HepG2 (cell line): ENCODE results near the gene STAT4. TPM values are rescaled to one million over a fixed set of nuclear protein-coding genes. Genes with fewer than 3 reads are reported as not detected.

Experiments
- ATAC-seq: fragments of 200-7000 bp; cut with Tn5 transposase; 3 replicates; pipeline ENCODE4 v1.9.1; 2020; ENCODE audit warnings: mild to moderate bottlenecking, moderate library complexity
- BruUV-seq: library from RNA; stranded (reverse); fragments of 400-500 nt; replicated peaks from 2 replicates; lab custom pipeline; 2021; lab: Mats Ljungman, UMichigan
- CTCF ChIA-PET: fragments of 300-600 bp; formaldehyde crosslinking; extraction: SDS; loops from one replicate; lab custom pipeline; 2021; ENCODE audit warnings: low total read pairs, inconsistent platforms, low intra/inter-chr PET ratio; lab: Yijun Ruan, JAX
- POLR2A ChIA-PET: fragments of 350-600 bp; sonication (Branson Sonifier 250); formaldehyde crosslinking; loops from one replicate; lab custom pipeline; 2020; ENCODE audit warnings: antibody characterized with exemption, inconsistent platforms; lab: Yijun Ruan, JAX
- DNase-seq: peaks from one replicate; pipeline ENCODE4 v3.0.0-alpha.2; 2015; ENCODE audit warnings: low spot score
- FAIRE-seq: peaks from 3 replicates; lab custom pipeline; 2011; peaks lifted over from hg19 to GRCh38; lab: Jason Lieb, UNC
- H2AFZ ChIP-seq: one replicate; pipeline ENCODE4 v1.6.1; 2011; ENCODE audit warnings: low read length, inconsistent platforms
- H3K27ac ChIP-seq: fragments of 300-600 bp; 3 replicates; pipeline ENCODE4 v1.8.0; 2011; ENCODE audit warnings: mixed run types, mild to moderate bottlenecking, mixed read lengths, low read length, inconsistent platforms; ENCODE audit not compliant: insufficient read depth; ENCODE audit errors: extremely low read length
- H3K27me3 ChIP-seq, 2 experiments: fragments of 200-600 bp in 1 of 2; 2 replicates in 1 of 2; 3 replicates in 1 of 2; pipeline versions ENCODE4 v1.6.0 to v1.8.0; 2011; ENCODE audit warnings: low read length in 2 of 2, mild to moderate bottlenecking in 2 of 2, moderate library complexity in 2 of 2, inconsistent platforms in 1 of 2; ENCODE audit not compliant: insufficient read depth in 2 of 2, control insufficient read depth in 1 of 2
- H3K36me3 ChIP-seq, 2 experiments: fragments of 200-600 bp in 1 of 2; replicated peaks in 1 of 2; 2 replicates in 1 of 2; 3 replicates in 1 of 2; pipeline versions ENCODE4 v1.5.1 to v1.8.0; 2011; ENCODE audit warnings: low read length in 2 of 2, inconsistent platforms in 1 of 2; ENCODE audit not compliant: insufficient read depth in 2 of 2, control insufficient read depth in 1 of 2
- H3K4me1 ChIP-seq: 2 replicates; pipeline ENCODE4 v1.5.1; 2012; ENCODE audit warnings: low read length, inconsistent platforms; ENCODE audit not compliant: insufficient read depth
- H3K4me2 ChIP-seq: 2 replicates; pipeline ENCODE4 v1.6.0; 2011; ENCODE audit warnings: low read depth, low read length, inconsistent platforms
- H3K4me3 ChIP-seq, 3 experiments: fragments of 200-600 bp in 1 of 3; sonication (generic), shearing (Covaris generic) in 1 of 3; replicated peaks in 1 of 3; 2 replicates each; pipeline ENCODE4 v1.5.1; 2011 to 2016; ENCODE audit warnings: low read length in 3 of 3, inconsistent platforms in 2 of 3, low read depth in 2 of 3, mild to moderate bottlenecking in 2 of 3, control low read depth in 1 of 3, mixed read lengths in 1 of 3; ENCODE audit not compliant: insufficient read depth in 1 of 3
- H3K79me2 ChIP-seq: one replicate; pipeline ENCODE4 v1.6.1; 2011; ENCODE audit warnings: low read length, inconsistent platforms; ENCODE audit not compliant: insufficient read depth
- H3K9ac ChIP-seq: 2 replicates; pipeline ENCODE4 v1.6.0; 2011; ENCODE audit warnings: mild to moderate bottlenecking, low read depth, low read length, inconsistent platforms; ENCODE audit not compliant: insufficient read depth
- H3K9me3 ChIP-seq: 2 replicates; pipeline ENCODE4 v1.5.1; 2012; ENCODE audit warnings: mild to moderate bottlenecking, low read length
- H4K20me1 ChIP-seq: 2 replicates; pipeline ENCODE4 v1.6.0; 2011; ENCODE audit warnings: inconsistent platforms, mild to moderate bottlenecking, low read length, moderate library complexity; ENCODE audit not compliant: insufficient read depth
- FOXA1 ChIP-seq, 2 experiments: fragments of 450-650 bp in 1 of 2; sonication (generic) in 1 of 2; formaldehyde crosslinking in 1 of 2; IDR thresholded peaks; 2 replicates each; pipeline versions ENCODE4 v1.4.0 to v1.6.1; 2016 to 2020; ENCODE audit warnings: missing genetic modification reagents in 1 of 2
- FOXO1 ChIP-seq: sonication (generic); formaldehyde crosslinking; IDR thresholded peaks from 2 replicates; pipeline ENCODE4 v1.4.0; 2020; ENCODE audit warnings: missing genetic modification reagents
- PPARG ChIP-seq: conservative IDR thresholded peaks from 2 replicates; pipeline ENCODE4 v1.6.1; 2016; ENCODE audit warnings: missing biosample characterization, missing genetic modification reagents
- REXO4 ChIP-seq: sonication (generic); formaldehyde crosslinking; IDR thresholded peaks from 2 replicates; pipeline ENCODE4 v1.8.0; 2022; ENCODE audit warnings: missing genetic modification reagents, mild to moderate bottlenecking, borderline replicate concordance
- SIX1 ChIP-seq: sonication (generic); formaldehyde crosslinking; IDR thresholded peaks from 2 replicates; pipeline ENCODE4 v1.4.0; 2020; ENCODE audit warnings: missing genetic modification reagents, borderline replicate concordance
- SIX4 ChIP-seq: sonication (generic); formaldehyde crosslinking; IDR thresholded peaks from 2 replicates; pipeline ENCODE4 v1.4.0; 2020; ENCODE audit warnings: missing genetic modification reagents
- SOX13 ChIP-seq, 3 experiments: fragments of 450-650 bp in 1 of 3; sonication (generic) in 1 of 3; formaldehyde crosslinking in 1 of 3; IDR thresholded peaks in 2 of 3; conservative IDR thresholded peaks in 1 of 3; 2 replicates each; pipeline versions ENCODE4 v1.5.0 to v1.6.1; 2016 to 2020; ENCODE audit warnings: antibody characterized with exemption in 1 of 3, mild to moderate bottlenecking in 1 of 3, missing compliant biosample characterization in 1 of 3, missing genetic modification reagents in 1 of 3, moderate library complexity in 1 of 3
- SOX5 ChIP-seq: IDR thresholded peaks from 2 replicates; pipeline ENCODE4 v1.6.1; 2016; ENCODE audit warnings: borderline replicate concordance
- SOX6 ChIP-seq, 2 experiments: fragments of 450-650 bp in 1 of 2; sonication (generic) in 1 of 2; formaldehyde crosslinking in 1 of 2; IDR thresholded peaks; 2 replicates each; pipeline versions ENCODE4 v1.4.0 to v1.6.1; 2017 to 2020; ENCODE audit warnings: antibody characterized with exemption in 1 of 2, mild to moderate bottlenecking in 1 of 2, missing genetic modification reagents in 1 of 2
- WGBS: methylation state at CpG from one replicate; pipeline ENCODE4 v1.1.6; 2017; ENCODE audit warnings: low lambda C conversion rate; 5-methylcytosine and 5-hydroxymethylcytosine counted together
- in situ Hi-C: cut with HindIII; loops from 2 replicates; pipeline ENCODE4 v1.10.0; 2017; ENCODE audit warnings: low pct_unique_long_range_greater_than_20kb; ENCODE audit not compliant: extremely low pct_ligation_motif_present
- intact Hi-C: fragments of 100-400 bp; cut with micrococcal nuclease; formaldehyde crosslinking; loops from one replicate; pipeline ENCODE4 v1.10.0; 2022; ENCODE audit not compliant: unreplicated experiment
- polyA plus RNA-seq, 8 experiments: library from polyadenylated mRNA; depleted of rRNA in 3 of 8; stranded (reverse) in 7 of 8; unstranded in 1 of 8; fragments of >200 nt; fragmentation: Illumina TruSeq in 4 of 8; extraction: Trizol in 4 of 8; gene quantifications; 2 replicates each; pipeline versions ENCODE4 v1.2.1 to v1.2.3, GENCODE V29; 2011 to 2016; ENCODE audit warnings: low read depth in 4 of 8, missing spikeins in 1 of 8, mixed read lengths in 1 of 8; ENCODE audit not compliant: insufficient read depth in 1 of 8
- total RNA-seq, 5 experiments: library from RNA; depleted of rRNA; stranded (reverse); fragments of >200 nt; fragmentation: Illumina TruSeq; extraction: Trizol; gene quantifications; 2 replicates each; pipeline ENCODE4 v1.2.3, GENCODE V29; 2016; ENCODE audit warnings: low read depth in 1 of 5
- TF ChIP-seq, protein P1 (sequence below): sonication (generic); IDR thresholded peaks from 2 replicates; pipeline ENCODE4 v1.6.1; 2016; ENCODE audit warnings: low read depth, borderline replicate concordance
- TF ChIP-seq, protein P2 (sequence below): sonication (generic); formaldehyde crosslinking; IDR thresholded peaks from 2 replicates; pipeline ENCODE4 v1.5.1; 2020; ENCODE audit warnings: mild to moderate bottlenecking, missing genetic modification reagents, borderline replicate concordance
- TF ChIP-seq, protein P3 (sequence below): sonication (generic); formaldehyde crosslinking; conservative IDR thresholded peaks from 2 replicates; pipeline ENCODE4 v1.4.0; 2020; ENCODE audit warnings: mild to moderate bottlenecking, missing genetic modification reagents, moderate library complexity

STAT4 gene
- total and polyA plus RNA-seq, 2 of the 13 experiments (the other 11 are each of a cell fraction or from before 2014, with no cell fraction given): 0.37 TPM; not detected in 1

DNA sequence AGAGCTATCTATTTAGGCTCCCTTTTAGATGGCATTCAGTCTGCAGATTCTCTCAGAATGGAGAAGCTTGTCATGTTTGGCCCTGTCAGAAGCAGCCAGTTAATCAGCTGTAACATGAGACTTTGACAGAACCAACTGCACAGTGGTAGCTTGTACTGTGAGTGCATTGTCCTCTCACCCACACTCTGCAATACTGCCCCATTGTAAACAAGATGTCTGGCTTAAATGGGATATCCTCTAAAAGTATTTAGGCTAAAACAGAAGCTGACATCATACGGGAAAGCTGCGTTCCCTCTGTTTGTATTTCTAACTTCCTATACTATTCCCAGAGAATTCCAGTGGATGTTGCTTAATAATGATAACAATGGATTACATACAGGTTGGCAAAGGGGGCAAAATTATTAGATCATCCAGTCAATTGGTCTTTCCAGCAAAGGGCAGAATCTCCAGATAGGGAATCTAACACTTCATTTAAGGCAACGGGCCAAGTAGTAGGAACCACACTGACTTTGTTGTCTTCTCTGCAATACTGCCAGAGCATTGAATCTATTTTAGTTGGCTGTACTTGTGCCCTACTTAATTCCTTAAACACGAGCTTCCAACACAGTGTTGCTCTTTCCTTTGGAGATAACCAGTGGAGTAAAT lies 15.4 kb upstream of the STAT4 start:
- DNase-seq: peak; percentile 69
- H3K4me2 ChIP-seq: no peak overlapping the region
- no peak overlapping the region for H3K4me3 ChIP-seq
- ChIA-PET CTCF (interaction anchor here (1.7 to 2.2 kb wide), 2 partner anchors 335 to 356 kb away, joined by 4 to 29 read pairs; no protein-coding TSS in a partner anchor), POLR2A (no interaction called here)
- H2AFZ ChIP-seq: no peak overlapping the region
- no peaks in the 10 kb centered on the region for H3K79me2 ChIP-seq
- no peak overlapping the region for H3K9ac ChIP-seq
- intact Hi-C loops (loop anchor here (5.0 kb wide), 2 partner anchors 136 to 526 kb away; no protein-coding TSS in a partner anchor), in situ Hi-C loops (loop anchor here (10.0 kb wide), 1 partner anchor 359 kb away; no protein-coding TSS in a partner anchor)
- H3K27me3 ChIP-seq: no peaks in the 10 kb centered on the region
- peak; percentile 98 for ATAC-seq
- no peak overlapping the region for H3K27ac ChIP-seq
- H3K9me3 ChIP-seq: no peaks in the 10 kb centered on the region
- no TSS peak for BruUV-seq
- H4K20me1 ChIP-seq: no peaks in the 10 kb centered on the region
- H3K4me1 ChIP-seq: peaks cover 16% of the 10 kb centered on the region
- WGBS: 15% methylated on average over 4 of the region's 4 CpGs
- no peak for FAIRE-seq
- H3K36me3 ChIP-seq: no peaks in the 10 kb centered on the region
- no peak for TF ChIP-seq FOXA1 (IDR thresholded peaks at IDR 0.05)
- peak; percentile 75 for TF ChIP-seq FOXA1 (CRISPR knock-in tag; IDR thresholded peaks at IDR 0.05)
- TF ChIP-seq SIX4 (CRISPR knock-in tag): peak; percentile 94
- TF ChIP-seq REXO4 (CRISPR knock-in tag): no peak
- peak; percentile 87; the same call in 1 of the 2 replicates for TF ChIP-seq SIX1
- TF ChIP-seq SOX6 (IDR thresholded peaks at IDR 0.05): no peak
- peak; percentile 62 for TF ChIP-seq SOX6 (CRISPR knock-in tag; IDR thresholded peaks at IDR 0.05)
- peak; percentile 67 for TF ChIP-seq SOX5 (CRISPR knock-in tag)
- TF ChIP-seq, protein P1, sequence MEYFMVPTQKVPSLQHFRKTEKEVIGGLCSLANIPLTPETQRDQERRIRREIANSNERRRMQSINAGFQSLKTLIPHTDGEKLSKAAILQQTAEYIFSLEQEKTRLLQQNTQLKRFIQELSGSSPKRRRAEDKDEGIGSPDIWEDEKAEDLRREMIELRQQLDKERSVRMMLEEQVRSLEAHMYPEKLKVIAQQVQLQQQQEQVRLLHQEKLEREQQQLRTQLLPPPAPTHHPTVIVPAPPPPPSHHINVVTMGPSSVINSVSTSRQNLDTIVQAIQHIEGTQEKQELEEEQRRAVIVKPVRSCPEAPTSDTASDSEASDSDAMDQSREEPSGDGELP: peak; percentile 85
- 0 out of 2 replicates have a peak, but pooled peaks have one; percentile 30 for TF ChIP-seq PPARG (CRISPR knock-in tag)
- TF ChIP-seq, protein P2, sequence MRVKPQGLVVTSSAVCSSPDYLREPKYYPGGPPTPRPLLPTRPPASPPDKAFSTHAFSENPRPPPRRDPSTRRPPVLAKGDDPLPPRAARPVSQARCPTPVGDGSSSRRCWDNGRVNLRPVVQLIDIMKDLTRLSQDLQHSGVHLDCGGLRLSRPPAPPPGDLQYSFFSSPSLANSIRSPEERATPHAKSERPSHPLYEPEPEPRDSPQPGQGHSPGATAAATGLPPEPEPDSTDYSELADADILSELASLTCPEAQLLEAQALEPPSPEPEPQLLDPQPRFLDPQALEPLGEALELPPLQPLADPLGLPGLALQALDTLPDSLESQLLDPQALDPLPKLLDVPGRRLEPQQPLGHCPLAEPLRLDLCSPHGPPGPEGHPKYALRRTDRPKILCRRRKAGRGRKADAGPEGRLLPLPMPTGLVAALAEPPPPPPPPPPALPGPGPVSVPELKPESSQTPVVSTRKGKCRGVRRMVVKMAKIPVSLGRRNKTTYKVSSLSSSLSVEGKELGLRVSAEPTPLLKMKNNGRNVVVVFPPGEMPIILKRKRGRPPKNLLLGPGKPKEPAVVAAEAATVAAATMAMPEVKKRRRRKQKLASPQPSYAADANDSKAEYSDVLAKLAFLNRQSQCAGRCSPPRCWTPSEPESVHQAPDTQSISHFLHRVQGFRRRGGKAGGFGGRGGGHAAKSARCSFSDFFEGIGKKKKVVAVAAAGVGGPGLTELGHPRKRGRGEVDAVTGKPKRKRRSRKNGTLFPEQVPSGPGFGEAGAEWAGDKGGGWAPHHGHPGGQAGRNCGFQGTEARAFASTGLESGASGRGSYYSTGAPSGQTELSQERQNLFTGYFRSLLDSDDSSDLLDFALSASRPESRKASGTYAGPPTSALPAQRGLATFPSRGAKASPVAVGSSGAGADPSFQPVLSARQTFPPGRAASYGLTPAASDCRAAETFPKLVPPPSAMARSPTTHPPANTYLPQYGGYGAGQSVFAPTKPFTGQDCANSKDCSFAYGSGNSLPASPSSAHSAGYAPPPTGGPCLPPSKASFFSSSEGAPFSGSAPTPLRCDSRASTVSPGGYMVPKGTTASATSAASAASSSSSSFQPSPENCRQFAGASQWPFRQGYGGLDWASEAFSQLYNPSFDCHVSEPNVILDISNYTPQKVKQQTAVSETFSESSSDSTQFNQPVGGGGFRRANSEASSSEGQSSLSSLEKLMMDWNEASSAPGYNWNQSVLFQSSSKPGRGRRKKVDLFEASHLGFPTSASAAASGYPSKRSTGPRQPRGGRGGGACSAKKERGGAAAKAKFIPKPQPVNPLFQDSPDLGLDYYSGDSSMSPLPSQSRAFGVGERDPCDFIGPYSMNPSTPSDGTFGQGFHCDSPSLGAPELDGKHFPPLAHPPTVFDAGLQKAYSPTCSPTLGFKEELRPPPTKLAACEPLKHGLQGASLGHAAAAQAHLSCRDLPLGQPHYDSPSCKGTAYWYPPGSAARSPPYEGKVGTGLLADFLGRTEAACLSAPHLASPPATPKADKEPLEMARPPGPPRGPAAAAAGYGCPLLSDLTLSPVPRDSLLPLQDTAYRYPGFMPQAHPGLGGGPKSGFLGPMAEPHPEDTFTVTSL (CRISPR knock-in tag): 0 out of 2 replicates have a peak, but pooled peaks have one; percentile 14
- TF ChIP-seq, protein P3, sequence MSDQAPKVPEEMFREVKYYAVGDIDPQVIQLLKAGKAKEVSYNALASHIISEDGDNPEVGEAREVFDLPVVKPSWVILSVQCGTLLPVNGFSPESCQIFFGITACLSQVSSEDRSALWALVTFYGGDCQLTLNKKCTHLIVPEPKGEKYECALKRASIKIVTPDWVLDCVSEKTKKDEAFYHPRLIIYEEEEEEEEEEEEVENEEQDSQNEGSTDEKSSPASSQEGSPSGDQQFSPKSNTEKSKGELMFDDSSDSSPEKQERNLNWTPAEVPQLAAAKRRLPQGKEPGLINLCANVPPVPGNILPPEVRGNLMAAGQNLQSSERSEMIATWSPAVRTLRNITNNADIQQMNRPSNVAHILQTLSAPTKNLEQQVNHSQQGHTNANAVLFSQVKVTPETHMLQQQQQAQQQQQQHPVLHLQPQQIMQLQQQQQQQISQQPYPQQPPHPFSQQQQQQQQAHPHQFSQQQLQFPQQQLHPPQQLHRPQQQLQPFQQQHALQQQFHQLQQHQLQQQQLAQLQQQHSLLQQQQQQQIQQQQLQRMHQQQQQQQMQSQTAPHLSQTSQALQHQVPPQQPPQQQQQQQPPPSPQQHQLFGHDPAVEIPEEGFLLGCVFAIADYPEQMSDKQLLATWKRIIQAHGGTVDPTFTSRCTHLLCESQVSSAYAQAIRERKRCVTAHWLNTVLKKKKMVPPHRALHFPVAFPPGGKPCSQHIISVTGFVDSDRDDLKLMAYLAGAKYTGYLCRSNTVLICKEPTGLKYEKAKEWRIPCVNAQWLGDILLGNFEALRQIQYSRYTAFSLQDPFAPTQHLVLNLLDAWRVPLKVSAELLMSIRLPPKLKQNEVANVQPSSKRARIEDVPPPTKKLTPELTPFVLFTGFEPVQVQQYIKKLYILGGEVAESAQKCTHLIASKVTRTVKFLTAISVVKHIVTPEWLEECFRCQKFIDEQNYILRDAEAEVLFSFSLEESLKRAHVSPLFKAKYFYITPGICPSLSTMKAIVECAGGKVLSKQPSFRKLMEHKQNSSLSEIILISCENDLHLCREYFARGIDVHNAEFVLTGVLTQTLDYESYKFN (CRISPR knock-in tag): no peak
- TF ChIP-seq FOXO1 (CRISPR knock-in tag): peak; percentile 49; the same call in 1 of the 2 replicates
- TF ChIP-seq SOX13 (IDR thresholded peaks at IDR 0.05): no peak
- peak in 1 of 2 experiments; percentile 63; a peak in 2 of 4 replicates for TF ChIP-seq SOX13 (CRISPR knock-in tag; conservative IDR thresholded peaks at IDR 0.05 in 1 of 2, IDR thresholded peaks at IDR 0.05 in 1 of 2)
